Astrocyte of the hippocampus (primary cell): ENCODE data around the gene DAZ4.
"Not testable (repeated sequence)": the region's sequence is repeated elsewhere in the genome, so short reads cannot be mapped to it uniquely, and the experiment has no call there.

Source experiments
- DNase-seq: peaks from one replicate; pipeline ENCODE4 v3.0.0; 2011; ENCODE audit warnings: low read depth, low spot score

DAZ4 gene

GRCh38 chrY:24833619-24834018 lies at the start of gene DAZ4:
DAZ4 (plus strand) TSS chrY:24833919; CDS start chrY:24834127, 208 bp downstream.
- DNase-seq = not testable (repeated sequence)

GRCh38 chrY:24813293-24813692 lies 20.4 kb upstream of the DAZ4 start, which contains the start of gene DAZ3:
DAZ3 (minus strand) TSS chrY:24813393; CDS start chrY:24813185, 208 bp downstream.
- not testable (repeated sequence) for DNase-seq

- DNase-seq = not testable (repeated sequence)
Observed at GRCh38 chrY:24821836-24822235, 11.9 kb upstream of the DAZ4 start.

- DNase-seq = not testable (repeated sequence)
Observed at GRCh38 chrY:24824184-24824879, 9.4 kb upstream of the DAZ4 start.

GRCh38 chrY:24825069-24825468 lies 8.7 kb upstream of the DAZ4 start:
- not testable (repeated sequence) for DNase-seq
